ENCODE data around the gene EFHB.

DNA sequence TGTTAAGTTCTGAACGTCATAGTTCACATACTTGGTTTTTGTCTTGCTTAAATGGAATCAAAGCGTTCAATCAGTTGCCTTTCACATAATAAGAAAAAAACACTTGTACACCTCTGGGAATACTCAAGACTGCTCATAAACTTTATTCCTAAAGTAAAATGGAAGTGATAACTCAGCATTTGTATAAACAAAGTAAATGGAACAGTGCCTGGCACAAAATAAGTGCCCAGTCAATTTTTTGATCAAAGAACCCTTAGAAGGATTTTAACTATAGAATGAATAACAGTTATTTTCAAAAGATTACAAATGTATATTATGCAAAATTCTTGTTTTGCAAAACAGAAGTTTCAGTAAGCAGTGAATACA lies 14.2 kb upstream of the EFHB start:
- TF ChIP-seq, protein P1, sequence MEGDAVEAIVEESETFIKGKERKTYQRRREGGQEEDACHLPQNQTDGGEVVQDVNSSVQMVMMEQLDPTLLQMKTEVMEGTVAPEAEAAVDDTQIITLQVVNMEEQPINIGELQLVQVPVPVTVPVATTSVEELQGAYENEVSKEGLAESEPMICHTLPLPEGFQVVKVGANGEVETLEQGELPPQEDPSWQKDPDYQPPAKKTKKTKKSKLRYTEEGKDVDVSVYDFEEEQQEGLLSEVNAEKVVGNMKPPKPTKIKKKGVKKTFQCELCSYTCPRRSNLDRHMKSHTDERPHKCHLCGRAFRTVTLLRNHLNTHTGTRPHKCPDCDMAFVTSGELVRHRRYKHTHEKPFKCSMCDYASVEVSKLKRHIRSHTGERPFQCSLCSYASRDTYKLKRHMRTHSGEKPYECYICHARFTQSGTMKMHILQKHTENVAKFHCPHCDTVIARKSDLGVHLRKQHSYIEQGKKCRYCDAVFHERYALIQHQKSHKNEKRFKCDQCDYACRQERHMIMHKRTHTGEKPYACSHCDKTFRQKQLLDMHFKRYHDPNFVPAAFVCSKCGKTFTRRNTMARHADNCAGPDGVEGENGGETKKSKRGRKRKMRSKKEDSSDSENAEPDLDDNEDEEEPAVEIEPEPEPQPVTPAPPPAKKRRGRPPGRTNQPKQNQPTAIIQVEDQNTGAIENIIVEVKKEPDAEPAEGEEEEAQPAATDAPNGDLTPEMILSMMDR (IDR thresholded peaks at IDR 0.05; ENCODE audit: borderline replicate concordance, extremely low read depth, low read length, poor library complexity, severe bottlenecking): no peak
- no peak for TF ChIP-seq EZH2 (IDR thresholded peaks at IDR 0.05; ENCODE audit: borderline replicate concordance, low read depth, low read length, severe bottlenecking)
